Measurements from ENCODE around the gene GSE1.
"Not testable (repeated sequence)": the region's sequence is repeated elsewhere in the genome, so short reads cannot be mapped to it uniquely, and the experiment has no call there.

GSE1 gene

DNA sequence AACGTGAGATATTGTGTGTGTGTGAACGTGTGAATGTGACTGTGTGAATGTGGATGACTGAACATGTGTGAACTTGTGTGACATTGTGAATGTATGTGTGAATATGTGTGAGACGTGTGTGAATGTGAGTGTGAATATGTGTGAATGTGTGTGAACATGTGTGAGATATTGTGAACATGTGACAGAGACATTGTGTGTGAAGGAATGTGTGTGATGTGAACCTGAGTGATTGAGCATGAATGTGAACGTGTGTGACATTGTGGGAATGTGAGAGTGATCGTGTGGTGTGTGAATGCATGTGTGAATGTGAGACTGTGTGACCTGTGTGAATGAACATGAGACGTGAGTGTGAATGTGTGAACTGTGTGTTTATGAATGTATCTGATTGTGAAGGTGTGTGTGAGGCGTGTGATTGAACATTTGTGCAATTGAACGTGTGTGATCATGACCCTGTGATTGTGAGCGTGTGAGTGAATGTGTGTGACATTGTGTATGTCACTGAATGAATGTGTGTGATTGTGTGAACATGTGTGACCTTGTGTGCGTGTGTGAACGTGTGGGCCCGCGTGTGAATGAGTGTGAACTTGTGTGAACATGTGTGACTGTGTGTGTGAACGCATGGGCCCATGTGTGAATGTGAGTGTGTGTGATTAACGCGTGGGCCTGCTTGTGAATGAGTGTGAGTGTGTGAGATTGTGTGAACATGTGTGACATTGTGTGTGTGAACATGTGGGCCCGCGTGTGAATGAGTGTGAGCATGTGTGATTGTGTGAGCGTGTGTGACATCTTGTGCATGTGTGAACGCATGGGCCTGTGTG, 23.2 kb upstream of the GSE1 start:
- no peak for DNase-seq (ENCODE audit: low spot score)
- peak; percentile 99 for FAIRE-seq

DNA sequence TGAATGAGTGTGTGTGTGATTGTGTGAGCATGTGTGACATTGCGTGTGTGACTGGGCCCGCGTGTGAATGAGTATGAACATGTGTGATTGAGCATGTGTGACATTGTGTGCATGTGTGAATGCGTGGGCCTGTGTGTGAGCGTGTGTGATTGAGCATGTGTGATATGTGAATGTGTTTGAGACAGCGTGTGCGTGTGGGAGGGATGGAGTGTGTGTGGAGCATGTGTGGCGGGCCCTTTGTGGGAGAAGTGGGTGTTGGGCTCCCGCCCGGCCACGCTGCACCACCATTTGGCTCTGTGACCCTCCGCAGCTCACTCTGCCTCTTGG, 22.7 kb upstream of the GSE1 start:
- DNase-seq (ENCODE audit: low spot score) (no peak), FAIRE-seq (no peak)

DNA sequence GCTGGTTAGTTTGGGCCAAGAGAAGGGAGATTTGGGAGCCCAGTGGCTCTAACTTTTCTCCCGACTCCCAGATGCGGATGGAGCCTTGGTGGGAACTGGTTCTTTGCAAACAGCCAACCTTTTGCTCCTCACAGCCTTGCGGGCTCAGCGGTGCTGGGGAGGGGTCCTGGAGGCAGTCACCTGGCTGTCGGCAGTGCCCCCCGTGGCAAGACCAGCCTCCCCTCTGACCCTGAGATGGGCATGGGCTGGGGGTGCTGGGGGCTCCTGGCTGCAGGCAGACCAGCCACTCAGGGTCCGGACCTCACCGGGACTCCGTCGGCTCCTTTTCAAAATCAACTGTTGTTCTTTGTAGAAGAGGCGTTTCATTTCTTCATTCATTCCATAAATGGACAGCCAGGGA, 21.7 kb upstream of the GSE1 start:
- FAIRE-seq (no peak), DNase-seq (ENCODE audit: low spot score) (no peak)

DNA sequence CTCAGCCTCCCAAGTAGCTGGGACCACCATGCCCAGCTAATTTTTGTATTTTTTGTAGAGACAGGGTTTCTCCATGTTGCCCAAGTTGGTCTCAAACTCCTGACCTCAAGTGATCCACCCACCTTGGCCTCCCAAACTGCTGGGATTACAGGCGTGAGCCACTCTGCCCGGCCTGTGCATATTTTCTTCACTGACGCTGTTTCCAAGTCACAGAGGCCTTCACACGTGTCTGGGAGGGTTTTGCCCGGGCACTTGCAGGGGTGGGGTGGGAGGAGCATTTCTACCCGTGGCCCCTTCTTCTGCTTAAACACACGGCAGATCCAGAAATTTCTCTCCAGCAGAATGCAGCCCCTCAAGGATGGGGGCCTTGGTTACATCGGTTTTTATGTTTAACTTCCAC, 20.8 kb upstream of the GSE1 start:
- DNase-seq (ENCODE audit: low spot score); FAIRE-seq: not testable (repeated sequence)

DNA sequence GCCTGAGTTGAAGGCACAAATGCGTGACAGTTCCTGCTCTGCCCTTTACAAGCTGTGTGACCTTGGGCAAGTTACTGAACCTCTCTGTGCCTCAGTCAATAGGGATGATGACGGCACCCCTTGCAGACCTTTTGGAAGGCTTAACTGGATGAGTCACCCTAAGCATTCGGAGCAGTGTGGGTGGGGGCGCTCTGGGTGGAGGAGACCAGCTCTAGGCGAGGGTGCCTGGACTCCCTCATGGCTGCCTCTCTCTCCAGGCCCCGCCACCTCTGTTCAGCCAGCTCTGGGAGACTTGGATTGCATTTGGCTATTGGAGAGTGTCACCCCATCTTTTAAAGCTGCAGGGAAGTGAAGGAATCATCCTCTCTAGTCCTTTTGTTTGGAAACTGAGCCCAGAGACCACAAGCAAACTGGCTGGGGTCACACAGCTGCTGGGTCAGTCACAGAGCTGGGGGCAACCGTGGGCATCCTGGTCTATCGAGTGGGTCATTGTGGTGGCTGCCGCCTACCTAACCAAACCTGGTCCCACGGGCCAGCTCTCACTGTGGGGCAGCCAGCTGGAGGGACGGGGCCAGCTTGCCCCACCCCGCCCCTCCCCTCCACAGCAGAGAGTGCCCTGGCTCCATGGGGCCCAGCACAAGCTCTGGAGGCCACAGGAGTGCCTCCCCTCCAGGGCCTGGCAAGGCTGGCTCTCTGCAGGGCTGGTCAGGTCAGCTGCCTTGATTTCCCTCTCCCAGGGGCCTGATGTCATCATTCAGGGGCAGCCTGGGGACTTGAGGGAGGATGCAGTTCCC, 20.2 kb upstream of the GSE1 start:
- no peak for FAIRE-seq

DNA sequence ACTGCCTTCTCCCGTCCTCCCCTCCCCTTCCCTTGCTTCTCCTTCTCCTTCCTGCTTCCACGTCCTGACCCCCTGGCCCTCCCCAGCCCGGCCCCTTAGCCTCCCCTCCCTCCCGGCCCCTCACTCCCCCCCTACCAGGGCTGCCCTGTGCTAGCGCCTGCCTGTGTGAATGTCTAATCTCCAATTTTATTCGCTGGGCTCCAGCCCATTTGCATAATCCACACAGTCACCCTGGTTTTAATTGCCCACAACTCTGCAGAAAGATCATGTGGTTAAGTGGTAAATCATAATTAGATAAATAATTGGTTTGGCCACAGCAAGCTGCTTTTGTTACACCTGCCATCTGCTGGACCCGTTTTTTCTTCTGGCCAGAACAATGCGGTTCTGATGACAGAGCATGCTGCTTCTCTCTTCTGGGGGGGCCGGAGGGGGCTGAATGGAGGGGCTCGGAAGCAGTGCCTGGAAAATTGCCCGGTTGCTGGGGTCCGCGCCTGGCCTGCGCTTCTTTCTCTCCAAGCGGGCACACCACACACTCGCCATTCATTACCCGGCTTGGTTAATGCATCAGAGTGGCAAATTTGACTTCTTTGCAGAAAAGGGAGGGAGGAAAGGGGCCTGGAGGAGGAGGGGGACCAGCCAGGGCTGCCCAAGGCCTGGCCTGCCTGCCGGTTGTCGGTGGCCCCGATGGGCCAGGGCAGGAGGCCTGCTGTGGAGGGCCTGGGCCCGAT, 19.5 kb upstream of the GSE1 start:
- FAIRE-seq, result no peak
- DNase-seq (ENCODE audit: low spot score), result no peak

More for the DNA sequence above, 20.2 kb upstream of the GSE1 start:
- peak; percentile 18 for DNase-seq (ENCODE audit: low spot score)

DNA sequence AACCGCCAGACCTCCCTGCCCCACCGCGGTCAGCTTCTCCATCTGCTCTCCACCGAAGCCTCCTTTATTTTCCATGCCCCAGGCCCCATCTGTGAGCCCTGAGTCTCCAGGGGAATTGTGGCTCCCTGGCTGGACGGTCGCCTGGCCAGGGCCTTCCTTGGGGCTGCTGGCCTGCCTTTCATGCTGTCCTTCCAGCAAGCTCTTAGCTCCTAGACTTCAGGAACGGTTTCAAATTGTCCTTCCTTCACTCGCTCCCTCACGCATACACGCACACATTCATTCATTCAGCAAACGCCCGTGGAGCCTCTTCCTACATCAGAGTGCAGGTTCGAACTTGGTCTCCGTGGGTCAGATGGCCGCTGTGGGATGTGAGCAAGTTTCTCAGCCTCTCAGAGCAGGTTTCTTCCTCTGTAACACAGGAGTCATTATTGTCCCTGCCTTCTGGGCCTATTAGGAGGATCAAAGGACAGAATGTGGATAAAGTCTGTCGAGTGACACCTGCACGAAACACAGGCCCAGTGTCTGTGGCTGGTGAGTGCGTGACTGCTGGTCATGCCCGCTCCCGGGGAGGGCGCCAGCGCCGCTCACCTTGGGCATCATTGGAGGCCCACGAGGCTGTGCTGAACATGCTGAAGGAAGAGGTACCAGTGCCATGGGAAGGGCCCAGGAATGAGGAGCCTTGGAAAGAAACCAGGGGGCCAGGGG, 18.7 kb upstream of the GSE1 start:
- DNase-seq (ENCODE audit: low spot score) (no peak), FAIRE-seq (no peak)

DNA sequence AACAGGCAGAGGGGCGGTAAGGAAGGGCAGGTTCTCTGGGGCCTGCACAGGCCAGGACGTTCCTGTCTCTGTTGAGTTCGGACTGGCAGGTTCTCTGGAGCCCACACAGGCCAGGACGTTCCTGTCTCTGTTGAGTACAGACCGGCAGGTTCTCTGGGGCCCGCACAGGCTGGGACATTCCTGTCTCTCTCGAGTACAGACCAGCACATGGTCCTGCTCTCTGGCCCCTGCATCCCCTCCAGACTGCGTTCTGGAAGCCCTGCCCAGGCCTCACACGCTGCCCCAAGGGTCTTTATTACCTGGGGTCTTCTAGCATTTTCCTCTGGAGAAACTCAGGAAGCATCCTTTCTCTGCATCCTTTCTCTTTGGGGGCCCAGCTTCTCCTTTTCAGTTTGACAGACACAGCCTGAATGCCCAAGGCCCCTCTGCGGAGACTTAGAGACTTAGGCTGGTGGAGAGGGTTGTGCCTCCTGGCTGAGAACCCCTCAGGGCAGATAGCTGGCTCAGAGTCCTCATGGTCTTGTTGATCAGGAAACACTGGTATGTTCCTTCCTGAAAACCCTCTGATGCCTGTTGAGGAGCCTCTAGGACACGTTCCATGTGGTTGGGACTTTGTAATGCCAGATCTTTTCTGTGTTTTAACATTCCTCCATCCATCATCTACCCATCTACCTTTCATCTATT, 18.0 kb upstream of the GSE1 start:
- DNase-seq (ENCODE audit: low spot score) (no peak), FAIRE-seq (no peak)

DNA sequence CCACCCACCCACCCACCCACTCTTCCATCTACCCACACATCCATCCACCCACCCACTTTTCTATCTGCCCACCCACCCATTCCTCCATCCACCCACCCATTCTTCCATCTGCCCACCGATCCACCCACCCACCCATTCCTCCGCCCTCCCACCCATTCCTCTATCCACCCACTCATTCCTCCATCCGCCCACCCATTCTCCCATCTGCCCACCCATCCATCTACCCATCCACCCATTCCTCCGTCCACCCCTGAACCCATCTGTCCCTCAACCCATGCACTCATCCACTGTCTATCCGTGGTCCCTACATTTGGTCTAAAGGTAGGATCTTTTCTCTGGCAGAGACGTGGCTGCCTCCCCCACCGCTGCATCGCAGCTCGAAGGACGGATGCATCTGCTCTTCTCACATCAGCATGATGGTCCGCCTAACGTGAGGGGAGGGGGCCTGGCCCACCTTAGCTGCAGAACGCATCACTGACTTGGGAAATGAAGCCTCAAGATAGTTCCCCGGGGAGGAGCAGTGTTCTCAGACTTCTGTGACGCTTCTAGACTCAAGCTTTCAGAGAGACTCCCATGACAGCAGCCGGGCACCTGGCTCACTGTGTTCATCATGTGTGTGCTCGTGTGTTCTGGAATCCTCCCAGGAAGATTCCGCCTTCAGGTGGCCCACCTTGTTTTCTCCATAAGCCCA, 17.2 kb upstream of the GSE1 start:
- DNase-seq (ENCODE audit: low spot score), result no peak
- FAIRE-seq, result no peak

DNA sequence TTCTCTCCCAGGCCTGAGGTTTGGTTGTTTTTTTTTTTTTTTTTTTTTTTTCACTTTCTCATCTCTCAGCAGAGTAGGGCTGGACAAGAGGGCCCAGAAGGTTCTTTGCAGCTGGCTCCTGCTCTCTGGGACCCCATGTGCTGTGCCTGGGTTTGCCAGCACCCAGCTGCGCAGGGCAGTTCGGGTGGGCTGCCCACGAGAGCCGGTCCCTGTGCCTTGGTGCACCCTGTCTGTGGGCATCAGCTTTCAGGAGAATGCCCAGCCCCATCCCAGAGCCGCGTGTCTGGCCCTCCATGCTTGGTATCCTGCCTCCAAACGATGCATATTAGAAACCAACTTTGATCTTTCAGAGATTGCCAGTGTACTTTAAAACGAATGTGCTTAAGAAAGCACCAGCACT, 15.0 kb upstream of the GSE1 start:
- DNase-seq (ENCODE audit: low spot score), result no peak
- no peak for FAIRE-seq

DNA sequence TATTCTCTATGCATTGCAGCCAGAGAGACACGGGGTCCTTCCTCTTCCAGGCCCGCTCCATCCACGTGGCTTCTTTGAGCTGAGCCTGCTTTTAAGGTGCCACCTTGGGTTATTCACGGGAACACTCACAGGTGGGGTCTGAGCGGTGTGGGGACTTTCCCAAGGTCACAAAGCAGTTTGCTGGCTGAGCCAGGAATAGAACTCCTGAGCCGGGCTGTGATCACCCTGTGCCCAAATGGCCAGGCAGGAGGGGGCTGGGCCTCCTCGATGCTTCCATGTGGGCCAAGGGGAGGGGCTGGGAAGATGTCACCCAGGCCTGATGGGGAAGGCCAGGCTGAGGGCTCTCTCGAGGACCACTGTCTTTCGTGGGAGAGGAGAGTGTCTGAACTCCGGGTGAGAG, 13.0 kb upstream of the GSE1 start:
- DNase-seq (ENCODE audit: low spot score), result no peak
- FAIRE-seq, result no peak

DNA sequence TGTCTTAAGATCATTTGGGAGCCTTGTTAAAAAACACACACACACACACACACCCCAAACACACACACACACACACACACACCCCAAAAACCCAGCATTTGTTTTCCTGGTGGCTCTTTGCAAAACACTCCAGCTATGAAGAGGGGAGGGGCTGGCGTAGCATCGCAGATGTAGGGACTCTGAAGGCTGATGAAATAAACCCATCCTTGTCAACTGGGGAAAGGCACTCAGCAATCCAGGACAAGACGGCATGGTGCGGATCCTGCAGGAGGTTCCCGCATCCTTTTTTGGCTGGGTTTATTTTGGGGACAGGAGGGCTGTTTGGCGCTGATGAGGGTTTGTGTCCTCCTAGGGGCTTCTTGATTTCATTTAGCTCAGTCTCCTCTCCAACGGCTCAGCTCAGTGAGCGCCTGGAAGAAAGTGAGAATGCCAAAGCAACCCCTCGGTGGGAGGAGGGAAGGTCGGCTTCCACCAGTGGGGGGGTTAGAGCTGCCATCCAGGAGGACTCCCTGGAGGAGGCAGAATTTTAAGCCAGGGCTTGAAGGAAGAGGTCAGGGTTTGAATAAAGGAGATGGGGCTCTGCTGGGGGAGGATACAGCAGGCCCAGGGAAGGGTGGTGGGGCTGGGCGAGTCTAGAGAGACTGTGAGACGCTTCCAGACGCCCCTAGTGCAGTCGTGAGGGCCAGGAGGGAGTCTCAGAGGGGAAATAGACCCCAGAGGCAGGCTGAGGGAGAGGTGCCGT, 12.4 kb upstream of the GSE1 start:
- no peak for FAIRE-seq
- DNase-seq (ENCODE audit: low spot score), result no peak

DNA sequence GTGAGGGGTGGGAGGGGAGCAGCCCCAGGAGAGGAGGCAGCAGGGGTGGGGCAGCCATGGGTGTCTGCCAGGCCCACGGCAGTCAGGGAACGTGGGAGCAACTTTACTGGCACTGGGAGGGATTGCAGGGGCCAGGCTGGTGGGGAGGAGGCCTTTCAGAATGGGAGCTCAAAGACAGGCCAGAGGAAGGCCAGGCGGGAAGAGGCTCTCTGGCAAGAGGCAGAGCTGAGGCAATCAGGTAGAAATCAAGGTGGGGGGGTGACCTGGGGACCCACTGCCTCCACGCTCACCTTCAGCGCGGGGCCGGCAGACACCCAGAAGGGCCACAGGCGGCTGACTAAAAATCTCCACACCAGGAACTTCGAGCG, 11.9 kb upstream of the GSE1 start:
- FAIRE-seq, result no peak
- no peak for DNase-seq (ENCODE audit: low spot score)

DNA sequence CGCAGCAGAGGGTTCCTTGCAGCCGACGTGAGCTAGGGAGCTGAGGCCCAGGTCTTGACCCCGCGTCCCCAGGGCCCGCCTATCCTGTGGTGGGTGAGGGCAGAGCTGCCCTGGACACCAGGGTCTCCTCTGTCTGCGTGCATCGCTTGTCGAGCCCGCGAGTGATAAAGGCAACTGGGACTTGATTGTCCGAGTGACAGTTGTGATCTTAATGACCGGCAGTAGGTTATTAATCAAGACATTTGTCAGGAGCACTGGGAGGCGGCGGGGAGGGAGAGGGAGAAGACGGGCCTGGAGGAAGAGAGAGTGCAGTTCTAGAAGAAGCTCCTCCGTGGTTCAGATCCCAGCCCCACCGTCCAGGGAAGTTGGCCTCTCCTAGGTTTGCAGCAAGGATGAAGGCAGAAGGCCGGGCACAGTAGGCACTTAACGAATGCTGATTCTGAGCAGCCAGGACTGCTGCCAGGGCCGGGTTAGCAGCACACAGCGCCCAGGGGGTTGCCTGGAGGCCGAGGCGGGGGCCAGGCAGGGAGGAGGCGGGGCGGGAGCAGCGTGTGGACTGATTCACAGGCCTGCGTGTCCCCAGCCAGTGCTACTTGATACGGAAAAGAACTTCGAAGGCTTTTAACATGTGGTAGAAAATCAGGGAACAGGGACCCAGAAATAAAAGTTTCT, 11.3 kb upstream of the GSE1 start:
- FAIRE-seq (no peak), DNase-seq (ENCODE audit: low spot score) (no peak)

DNA sequence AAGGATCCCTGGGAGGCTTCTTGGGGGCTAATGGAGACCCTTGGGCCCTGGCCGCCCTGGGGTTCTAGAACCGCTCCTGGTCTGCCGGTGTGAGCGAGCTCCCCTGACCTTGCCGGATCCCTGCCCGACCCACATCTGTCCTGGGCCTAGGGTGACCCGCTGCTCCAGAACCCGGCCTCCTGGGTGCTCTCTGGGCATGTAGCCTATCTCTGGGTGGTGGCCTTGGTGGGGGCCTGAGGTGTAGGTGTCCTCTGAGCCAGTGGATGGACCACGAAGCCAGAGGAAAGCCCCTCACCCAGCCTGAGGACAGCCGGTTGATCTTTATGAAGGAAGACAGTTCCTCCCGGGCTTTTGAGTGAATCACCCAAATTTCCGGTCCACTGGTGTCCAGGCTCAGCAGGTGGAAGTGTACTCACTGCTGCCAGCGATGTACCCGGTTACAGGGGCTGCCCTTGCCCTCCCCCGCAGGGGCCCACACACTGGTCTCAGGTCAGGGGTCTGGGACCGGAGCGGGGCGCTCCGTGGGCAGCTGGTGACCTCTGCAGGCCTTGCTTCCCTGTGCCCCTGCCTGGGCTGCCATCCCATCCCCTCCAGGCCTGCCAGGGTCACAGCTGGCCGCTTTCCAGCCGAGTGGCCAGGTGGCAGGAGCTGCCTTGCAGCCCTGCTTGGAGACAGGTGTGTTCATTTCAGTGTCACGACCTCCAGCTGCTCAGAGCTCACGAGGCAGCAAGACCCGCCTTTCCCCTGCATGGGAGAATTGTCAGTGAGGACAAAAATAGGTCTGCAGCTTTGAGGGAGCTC, 10.5 kb upstream of the GSE1 start:
- DNase-seq (ENCODE audit: low spot score), result no peak
- FAIRE-seq, result no peak

DNA sequence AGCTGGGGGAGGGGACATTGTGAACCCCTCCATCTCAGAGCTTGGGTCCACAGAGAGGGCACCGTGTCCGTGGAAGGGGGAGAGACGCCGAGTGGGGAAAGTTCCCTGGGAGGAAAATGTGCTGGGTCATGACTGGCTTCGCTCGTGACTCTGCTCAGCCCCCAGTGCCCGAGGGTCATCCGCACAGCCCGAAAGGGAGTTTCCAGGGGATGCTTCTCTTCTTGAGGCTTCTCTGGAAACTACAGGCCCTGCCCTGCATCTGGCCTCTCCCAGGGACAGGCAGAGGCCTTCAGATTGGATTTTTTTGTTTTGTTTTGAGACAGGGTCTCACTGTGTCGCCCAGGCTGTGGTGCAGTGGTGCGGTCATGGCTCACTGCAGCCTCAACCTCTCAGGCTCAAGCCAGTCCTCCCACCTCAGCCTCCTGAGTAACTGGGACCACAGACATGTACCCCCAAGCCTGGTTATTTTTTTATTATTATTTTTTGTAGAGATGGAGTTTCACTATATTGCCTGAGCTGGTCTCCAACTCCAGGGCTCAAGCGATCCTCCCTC, 9.8 kb upstream of the GSE1 start:
- FAIRE-seq, result no peak

DNA sequence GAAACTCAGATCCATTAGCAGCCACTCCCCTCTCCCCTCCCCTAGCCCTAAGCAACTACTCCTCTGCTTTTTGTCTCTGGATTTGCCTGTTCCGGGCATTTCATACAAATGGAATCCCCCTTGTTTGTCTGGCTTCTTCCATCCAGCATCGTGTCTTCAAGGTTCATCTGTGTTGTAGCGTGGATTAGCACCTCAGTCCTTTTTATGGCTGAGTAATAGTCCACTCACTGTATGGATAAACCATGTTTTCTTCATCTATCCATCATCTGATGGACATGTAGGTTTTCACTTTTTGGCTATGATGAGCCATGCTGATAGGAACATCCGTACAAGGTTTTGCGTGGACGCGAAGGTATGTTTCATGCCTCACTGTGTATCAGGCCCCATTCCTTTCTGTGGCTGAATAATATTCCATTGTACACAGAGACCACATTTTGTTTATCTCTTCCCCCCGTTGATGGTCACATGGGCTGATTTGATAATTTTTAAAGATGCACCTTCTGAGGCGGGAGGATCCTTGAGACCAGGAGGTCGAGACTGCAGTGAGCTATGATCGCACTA, 8.9 kb upstream of the GSE1 start:
- DNase-seq (ENCODE audit: low spot score), result no peak
- FAIRE-seq, result no peak

More for the DNA sequence above, 9.8 kb upstream of the GSE1 start:
- no peak for DNase-seq (ENCODE audit: low spot score)

Measured in urothelium cell line (cell line).